Brain microvascular endothelial cell (primary cell): Measurements from ENCODE around the gene AP3S2.

Experiments
- DNase-seq: peaks from one replicate; pipeline ENCODE4 v3.0.0-alpha.2; 2020
- H3K27ac ChIP-seq: fragments of 250-450 bp; sonication (Bioruptor Pico); 2 replicates; pipeline ENCODE4 v1.5.1; 2020; ENCODE audit warnings: mild to moderate bottlenecking, moderate library complexity
- H3K27me3 ChIP-seq: fragments of 250-450 bp; sonication (Bioruptor Pico); replicated peaks from 2 replicates; pipeline ENCODE4 v1.5.1; 2020; ENCODE audit warnings: mild to moderate bottlenecking
- H3K36me3 ChIP-seq: fragments of 250-450 bp; sonication (Bioruptor Pico); replicated peaks from 2 replicates; pipeline ENCODE4 v1.5.1; 2020; ENCODE audit warnings: mild to moderate bottlenecking
- H3K4me3 ChIP-seq: 2 replicates; pipeline ENCODE4 v1.5.1; 2011; ENCODE audit warnings: low read depth, mild to moderate bottlenecking, control low read depth, low read length, moderate library complexity
- CTCF ChIP-seq: IDR thresholded peaks from 2 replicates; pipeline ENCODE4 v1.5.1; 2011; ENCODE audit warnings: low read depth, mild to moderate bottlenecking, moderate library complexity, low read length, control low read depth, inconsistent platforms; ENCODE audit errors: missing control alignments
- in situ Hi-C: cut with HindIII; loops from 2 replicates; pipeline ENCODE4 v1.10.0; 2017; ENCODE audit warnings: low sequenced_read_pairs, low pct_ligation_motif_present

Gene AP3S2

GRCh38 chr15:89810837-89811236, 83.0 kb downstream of the AP3S2 start:
- Histone ChIP-seq H3K36me3 (peaks cover 11% of the 10 kb centered on the region), H3K27me3 (no peaks in the 10 kb centered on the region), H3K4me3 (no peak overlapping the region), H3K27ac (no peak overlapping the region)
- DNase-seq: no peak
- TF ChIP-seq CTCF: no peak
- in situ Hi-C loops: no loop called here

- no peak for TF ChIP-seq CTCF
- Histone ChIP-seq H3K36me3 (peaks cover 20% of the 10 kb centered on the region), H3K27ac (no peak overlapping the region), H3K4me3 (no peak overlapping the region), H3K27me3 (no peaks in the 10 kb centered on the region)
- in situ Hi-C loops: no loop called here
- DNase-seq: no peak
Observed at GRCh38 chr15:89809787-89810148, 84.0 kb downstream of the AP3S2 start.

- no peak for TF ChIP-seq CTCF
- Histone ChIP-seq H3K36me3 (peaks cover 26% of the 10 kb centered on the region), H3K27me3 (no peaks in the 10 kb centered on the region), H3K4me3 (no peak overlapping the region), H3K27ac (no peak overlapping the region)
- in situ Hi-C loops: no loop called here
- no peak for DNase-seq
Observed at GRCh38 chr15:89809093-89809786, 84.6 kb downstream of the AP3S2 start.

DNA sequence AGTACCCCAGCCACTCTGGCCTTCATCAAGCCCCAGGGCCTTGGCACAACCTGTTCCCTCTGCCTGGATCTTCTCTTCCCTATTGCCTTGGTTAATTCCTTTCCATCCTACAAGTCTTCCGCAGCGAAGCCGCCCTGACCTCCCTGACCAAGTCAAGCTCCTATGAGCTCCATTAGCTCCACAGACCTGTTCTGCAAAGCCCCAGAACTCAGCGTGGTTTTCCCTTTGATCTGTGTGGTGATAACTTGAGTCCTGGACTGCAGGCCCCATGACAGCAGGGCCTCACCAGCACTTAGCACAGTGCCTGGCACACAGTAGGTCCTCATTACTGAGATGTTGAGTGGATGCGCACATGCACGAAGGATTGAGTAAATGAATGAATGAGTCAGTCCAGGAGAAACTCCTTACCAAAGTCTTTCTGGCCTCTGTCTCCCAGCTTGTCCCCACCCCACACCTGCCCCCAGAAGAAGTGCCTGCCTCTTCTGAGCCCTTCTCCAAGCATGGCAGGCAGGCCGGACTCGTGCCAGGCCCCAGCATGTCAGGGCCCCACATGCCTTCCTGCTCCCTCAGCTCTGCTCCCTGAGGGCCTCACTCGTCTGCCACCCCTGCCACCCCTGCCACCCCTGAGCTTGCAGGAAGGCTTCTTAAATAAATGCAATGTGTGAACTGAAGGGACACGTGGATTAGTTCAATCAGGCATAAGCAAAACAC, 85.5 kb downstream of the AP3S2 start:
- no peak for DNase-seq
- no peak for TF ChIP-seq CTCF
- Histone ChIP-seq H3K4me3 (no peak overlapping the region), H3K36me3 (peaks cover 35% of the 10 kb centered on the region), H3K27me3 (no peaks in the 10 kb centered on the region), H3K27ac (no peak overlapping the region)
- in situ Hi-C loops: no loop called here

DNA sequence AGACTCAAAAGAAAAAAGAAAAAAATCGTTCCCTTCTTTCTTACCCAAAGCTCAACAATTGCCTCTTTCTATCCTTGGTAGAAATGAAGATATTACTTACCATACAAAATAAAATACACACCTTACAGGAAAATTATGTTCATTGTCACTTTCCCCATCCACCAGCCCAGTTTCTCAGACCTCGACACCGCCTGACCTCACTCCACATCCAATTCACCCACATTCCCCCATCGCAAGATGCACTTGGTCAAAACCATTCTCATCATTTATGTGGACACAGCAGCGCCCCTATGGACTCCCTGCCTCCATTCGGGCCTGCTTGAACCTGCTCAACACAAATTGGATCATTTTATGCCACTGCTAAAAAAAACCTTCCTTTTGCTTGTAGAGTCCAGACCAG, 86.1 kb downstream of the AP3S2 start:
- no peak for TF ChIP-seq CTCF
- no peak overlapping the region for H3K27ac ChIP-seq
- in situ Hi-C loops: no loop called here

More for the DNA sequence above, 86.1 kb downstream of the AP3S2 start:
- H3K36me3 ChIP-seq: peaks cover 41% of the 10 kb centered on the region
- H3K27me3 ChIP-seq: no peaks in the 10 kb centered on the region
- DNase-seq: no peak
- H3K4me3 ChIP-seq: no peak overlapping the region
